Jurkat, Clone E6-1 (cell line): ENCODE measurements around the gene CCDC74B.
"Not testable (repeated sequence)": the region's sequence is repeated elsewhere in the genome, so short reads cannot be mapped to it uniquely, and the experiment has no call there.

ENCODE experiments used
- DNase-seq: peaks from one replicate; pipeline ENCODE4 v3.0.0-alpha.2; 2011; ENCODE audit warnings: low read depth, low spot score
- H3K4me3 ChIP-seq: 2 replicates; pipeline ENCODE4 v1.5.1; 2011; ENCODE audit warnings: mild to moderate bottlenecking, low read length, control low read depth, moderate library complexity

The CCDC74B gene

DNA sequence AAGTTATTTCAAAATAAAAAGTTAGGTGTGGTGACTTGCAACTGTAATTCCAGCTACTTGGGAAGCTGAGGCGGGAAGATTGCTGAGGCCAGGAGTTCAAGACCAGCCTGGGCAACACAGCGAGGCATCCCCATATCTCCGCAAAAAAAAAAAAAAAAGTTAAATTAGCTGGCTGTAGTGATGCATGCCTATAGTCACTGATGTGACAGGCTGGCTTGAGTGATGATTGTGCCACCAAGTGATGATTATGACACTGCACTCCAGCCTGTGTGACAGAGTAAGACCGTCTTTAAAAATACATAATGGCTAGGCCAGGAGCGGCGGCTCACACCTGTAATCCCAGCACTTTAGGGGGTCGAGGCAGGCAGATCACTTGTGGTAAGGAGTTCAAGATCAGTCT is 25.0 kb upstream of the CCDC74B start:
- DNase-seq, result no peak
- no peak overlapping the region for H3K4me3 ChIP-seq

DNA sequence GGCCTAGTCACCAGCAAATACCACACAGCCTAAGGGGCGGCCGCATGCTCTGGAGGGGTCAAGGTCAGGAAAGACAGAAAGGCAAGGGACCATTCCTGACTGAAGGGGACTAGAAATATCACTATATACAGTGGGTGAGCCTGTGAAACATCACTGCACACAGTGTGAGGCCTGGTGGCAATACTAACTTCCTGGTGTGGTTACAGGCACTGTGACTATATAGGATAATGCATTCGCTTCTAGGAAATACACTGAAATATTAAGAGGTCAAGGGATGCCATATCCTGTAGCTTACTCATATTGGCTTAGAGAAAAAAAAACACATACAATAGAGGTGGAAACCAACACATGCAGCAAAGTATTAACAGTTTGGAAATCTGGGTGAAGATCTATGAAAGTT is 24.3 kb upstream of the CCDC74B start:
- not testable (repeated sequence) for DNase-seq

DNA sequence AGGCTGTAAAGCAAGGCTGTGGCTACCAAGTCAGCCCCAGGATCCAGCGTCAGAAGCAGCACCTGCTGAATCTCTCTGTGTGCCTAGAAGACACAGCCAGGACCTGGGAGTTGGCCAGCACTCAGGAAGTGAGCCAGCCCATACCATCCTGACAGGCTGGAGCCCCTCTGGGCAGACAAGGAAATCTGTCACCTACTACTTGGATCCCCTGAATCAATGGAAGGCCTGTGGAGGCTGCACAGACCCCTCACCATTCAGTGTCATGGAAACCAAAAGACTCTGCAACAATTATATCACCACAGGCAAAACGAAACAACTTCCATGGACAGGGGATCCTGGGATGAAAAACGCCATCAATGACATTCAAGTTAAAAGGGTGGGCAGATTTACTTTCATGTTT is 21.7 kb upstream of the CCDC74B start:
- DNase-seq, H3K4me3 ChIP-seq: not testable (repeated sequence)

More for the DNA sequence above, 24.3 kb upstream of the CCDC74B start:
- H3K4me3 ChIP-seq, result not testable (repeated sequence)

DNA sequence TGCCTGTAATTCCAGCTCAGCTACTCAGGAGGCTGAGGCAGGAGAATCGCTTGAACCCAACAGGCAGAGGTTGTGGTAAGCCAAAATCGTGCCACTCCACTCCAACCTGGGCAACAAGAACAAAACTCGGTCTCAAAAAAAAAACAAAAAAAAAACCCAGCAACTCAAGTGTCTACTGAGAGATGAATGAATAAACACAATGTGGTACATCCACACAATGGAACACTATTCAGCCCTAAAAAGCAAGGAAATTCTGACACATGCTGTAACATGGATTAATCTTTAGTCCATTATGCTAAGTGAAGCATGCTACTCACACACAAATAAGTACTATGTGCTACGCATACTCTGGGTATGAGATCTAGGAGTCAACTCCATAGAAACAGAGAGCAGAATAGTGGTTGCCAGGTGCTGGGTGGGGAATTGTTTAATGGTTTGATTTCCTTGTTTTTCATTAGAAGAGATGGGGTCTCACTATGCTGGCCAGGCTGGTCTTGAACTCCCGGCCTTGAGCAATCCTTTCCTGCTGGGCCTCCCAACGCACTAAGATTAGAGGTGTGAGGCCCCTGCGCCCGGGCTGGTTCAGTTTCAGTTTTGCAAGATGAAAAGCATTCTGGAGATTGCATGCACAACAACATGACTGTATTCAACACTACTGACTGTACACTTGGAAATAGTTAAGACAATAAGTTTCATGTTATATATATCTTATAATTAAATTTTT is 20.5 kb upstream of the CCDC74B start:
- H3K4me3 ChIP-seq, result no peak overlapping the region
- DNase-seq, result no peak

DNA sequence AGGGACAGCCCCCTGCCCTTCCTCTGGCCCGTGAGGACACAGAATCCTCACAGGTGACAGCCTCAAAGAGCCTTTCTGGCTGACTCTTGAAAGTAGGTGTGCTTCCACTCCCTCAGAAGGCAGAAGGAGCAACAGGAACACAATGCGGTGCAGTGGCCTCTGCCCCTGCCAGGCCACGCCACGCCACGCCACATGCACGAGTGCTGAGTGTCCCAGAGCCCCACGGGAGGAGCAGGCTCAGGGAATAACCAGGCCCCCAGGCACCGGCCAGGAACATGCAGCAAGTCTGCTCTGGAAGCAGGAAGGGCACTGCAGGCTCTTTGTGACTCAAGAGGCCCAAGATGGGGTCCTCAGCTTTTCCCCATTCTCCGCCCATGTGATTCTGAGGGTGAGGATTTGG is 18.1 kb upstream of the CCDC74B start:
- DNase-seq, result no peak

DNA sequence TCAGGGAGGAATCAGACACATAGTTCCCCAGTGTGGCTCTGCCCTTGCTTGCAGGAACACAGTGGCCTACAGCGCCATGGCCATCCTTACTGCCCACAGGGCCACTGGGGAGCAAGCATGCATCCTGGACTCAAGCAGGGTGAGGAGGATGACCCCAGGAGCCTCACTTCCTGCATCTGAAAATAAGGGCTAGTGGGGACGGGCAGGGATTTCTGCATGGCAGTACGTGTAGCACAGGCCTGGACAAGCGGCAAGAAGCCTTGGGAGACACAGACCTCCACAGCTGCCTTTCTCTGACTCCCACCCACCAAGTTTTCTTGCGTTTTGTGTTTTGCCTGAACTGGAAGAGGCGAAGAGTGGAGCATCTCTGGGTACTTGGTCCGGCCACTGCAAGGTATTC is 17.6 kb upstream of the CCDC74B start:
- not testable (repeated sequence) for DNase-seq, H3K4me3 ChIP-seq

More for the DNA sequence above, 18.1 kb upstream of the CCDC74B start:
- no peak overlapping the region for H3K4me3 ChIP-seq

DNA sequence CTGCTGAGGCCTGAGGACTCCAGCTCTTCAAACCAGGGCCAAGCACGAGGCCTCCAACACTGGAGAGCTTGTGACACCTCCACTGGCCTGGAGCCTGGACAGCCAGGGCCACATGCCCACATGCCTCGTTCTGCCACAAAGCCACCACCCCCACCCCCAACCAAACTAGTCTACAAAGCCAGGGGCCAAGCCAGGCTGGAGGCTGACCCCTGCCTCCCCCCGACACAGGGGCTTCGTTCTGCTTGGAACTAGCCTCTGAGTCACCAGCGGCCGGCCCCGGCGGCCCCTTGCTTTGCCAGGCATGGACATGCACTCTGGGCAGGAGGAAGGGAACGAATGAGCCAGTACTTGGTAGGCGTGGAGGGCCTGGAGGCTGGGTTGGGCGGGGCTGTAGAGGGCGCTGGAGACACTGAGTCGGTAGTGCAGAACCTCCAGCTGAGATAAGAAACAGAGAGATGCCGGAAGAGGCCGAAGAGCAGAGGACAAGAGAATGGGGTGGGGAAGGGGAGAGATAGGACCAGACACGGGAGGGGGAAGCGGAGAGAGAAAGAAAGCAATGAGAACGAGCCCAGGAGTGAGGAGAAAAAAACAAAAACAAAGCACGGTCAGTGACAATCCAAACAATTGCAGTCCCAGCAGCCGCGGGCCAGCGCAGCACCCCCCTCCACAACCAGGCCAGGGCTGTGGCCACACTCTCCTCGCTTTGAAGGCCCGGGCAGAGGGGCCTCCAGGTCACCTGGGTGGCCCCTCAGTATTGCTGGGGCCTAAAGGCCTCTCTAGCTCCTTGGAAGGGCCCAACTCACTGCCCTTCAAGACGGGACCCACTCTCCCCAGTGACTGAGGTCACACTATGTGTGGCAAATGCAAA is 16.2 kb upstream of the CCDC74B start:
- DNase-seq, H3K4me3 ChIP-seq: not testable (repeated sequence)

DNA sequence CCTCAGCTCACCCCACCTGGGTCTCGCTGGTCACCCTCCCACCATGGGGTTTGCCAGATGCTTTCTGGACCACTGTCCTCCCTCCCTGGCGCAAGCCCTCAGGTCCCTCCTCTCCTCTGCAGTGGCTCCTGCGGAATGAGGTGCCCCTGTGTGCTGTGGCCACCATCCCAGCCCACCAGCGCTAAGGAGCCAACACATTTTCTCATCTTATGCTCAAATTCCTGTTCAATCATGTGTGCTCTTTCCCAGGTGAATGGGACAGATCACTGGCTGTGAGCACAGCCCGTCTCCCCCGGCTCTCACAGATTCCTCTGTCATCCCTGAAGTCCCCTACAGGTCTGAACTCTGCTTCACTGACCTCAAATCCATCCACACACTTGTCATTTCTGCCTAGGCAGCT is 15.2 kb upstream of the CCDC74B start:
- no peak overlapping the region for H3K4me3 ChIP-seq
- no peak for DNase-seq

DNA sequence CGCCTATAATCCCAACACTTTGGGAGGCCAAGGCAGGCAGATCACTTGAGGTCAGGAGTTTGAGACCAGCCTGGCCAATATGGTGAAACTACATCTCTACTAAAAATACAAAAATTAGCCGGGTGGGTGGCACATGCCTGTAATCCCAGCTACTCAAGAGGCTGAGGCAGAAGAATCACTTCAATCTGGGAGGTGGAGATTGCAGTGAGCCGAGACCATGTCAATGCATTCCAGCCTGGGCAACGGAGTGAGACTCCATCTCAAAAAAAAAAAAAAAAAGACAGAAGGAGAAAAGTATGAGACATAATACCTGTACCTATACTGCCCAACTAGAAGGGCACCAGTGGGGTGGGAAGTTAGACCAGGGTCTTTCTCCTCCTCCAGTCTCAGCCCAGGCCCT is 14.5 kb upstream of the CCDC74B start:
- DNase-seq, result not testable (repeated sequence)

DNA sequence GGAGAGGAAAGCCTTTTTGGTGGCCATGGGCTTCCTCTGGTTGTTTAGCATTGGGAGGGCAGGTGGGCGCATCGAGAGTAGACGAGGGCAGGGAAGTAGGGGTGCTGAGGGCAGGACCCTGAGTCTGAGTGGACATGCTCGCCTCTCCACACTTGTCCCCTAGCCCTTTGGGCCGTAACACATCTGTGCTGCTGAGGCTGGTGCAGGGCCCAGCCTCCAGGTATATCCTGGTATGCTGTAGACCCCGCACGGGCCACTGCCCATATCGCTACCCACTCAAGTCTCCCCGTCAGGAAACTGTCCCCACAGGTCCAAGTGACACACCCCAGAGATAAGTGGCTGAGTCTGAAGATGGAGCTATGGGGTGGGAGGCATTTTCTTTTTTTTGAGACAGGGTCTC is 13.7 kb upstream of the CCDC74B start:
- H3K4me3 ChIP-seq, result no peak overlapping the region
- DNase-seq, result no peak

More for the DNA sequence above, 14.5 kb upstream of the CCDC74B start:
- H3K4me3 ChIP-seq, result not testable (repeated sequence)

DNA sequence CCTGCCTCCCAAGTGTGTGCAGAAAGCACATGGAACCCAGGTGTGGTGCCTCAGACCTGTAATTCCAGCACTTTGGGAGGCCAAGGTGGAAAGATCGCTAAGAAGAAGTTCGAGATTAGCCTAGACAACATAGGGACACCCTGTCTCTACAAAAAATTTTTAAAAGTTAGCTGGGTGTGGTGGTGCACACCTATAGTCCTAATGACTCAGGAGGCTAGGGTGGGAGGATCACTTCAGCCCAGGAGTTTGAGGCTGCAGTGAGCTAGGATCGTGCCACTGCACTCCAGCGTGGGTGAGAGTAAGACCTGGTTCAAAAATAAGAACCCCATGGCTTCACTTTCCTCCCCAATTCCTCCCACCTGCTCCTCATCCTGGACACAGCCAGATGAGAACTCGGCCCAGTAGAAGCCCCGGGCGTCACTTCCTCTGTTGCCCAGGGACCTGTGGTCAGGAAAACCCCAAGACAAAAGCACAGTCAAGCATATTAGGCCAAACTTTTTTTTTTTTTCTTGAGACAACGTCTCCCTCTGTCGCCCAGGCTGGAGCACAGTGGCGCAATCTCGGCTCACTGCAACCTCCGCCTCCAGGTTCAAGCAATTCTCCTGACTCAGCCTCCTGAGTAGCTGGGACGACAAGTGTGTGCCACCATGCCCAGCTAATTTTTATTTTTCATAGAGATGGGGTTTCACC is 13.1 kb upstream of the CCDC74B start:
- H3K4me3 ChIP-seq, DNase-seq: not testable (repeated sequence)

DNA sequence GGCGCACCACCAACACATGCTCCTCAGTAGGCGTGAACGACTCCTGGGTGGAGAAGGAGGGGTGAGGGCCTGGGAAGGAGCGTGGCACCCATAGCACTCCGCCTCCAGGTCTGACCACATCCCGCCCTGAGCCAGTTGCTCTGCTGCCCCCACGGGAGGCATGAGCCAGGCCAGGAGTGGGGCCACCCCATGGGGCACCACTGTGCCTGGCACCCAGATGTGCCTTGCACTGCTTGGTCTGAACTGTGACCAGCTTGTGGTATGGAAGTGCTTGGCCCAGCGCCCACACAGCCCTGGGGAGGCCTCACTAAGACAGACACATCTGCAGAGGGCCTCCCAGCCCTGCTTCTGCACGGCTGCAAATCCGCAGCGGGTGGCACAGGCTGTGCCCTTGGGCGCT is 12.4 kb upstream of the CCDC74B start:
- not testable (repeated sequence) for H3K4me3 ChIP-seq
- DNase-seq, result peak; percentile 37

DNA sequence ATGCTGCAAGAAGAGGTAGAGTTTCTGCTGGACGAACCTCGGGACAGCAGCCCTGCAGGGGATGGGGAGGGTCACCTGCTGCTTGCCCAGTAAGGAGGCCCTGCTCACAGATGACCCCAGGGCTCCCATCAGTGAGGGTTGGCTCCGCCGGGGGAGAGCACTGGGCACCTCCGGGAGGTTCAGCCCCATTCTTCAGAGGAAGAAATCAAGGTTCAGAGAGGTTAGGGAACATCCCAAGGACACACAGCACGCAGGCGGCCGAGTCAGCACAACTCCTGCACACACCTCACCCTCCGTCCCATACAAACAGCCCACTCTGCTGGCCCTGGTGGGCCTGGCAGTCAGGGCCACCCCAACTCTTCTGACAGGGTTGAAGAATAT is 11.7 kb upstream of the CCDC74B start:
- no peak overlapping the region for H3K4me3 ChIP-seq
- no peak for DNase-seq

DNA sequence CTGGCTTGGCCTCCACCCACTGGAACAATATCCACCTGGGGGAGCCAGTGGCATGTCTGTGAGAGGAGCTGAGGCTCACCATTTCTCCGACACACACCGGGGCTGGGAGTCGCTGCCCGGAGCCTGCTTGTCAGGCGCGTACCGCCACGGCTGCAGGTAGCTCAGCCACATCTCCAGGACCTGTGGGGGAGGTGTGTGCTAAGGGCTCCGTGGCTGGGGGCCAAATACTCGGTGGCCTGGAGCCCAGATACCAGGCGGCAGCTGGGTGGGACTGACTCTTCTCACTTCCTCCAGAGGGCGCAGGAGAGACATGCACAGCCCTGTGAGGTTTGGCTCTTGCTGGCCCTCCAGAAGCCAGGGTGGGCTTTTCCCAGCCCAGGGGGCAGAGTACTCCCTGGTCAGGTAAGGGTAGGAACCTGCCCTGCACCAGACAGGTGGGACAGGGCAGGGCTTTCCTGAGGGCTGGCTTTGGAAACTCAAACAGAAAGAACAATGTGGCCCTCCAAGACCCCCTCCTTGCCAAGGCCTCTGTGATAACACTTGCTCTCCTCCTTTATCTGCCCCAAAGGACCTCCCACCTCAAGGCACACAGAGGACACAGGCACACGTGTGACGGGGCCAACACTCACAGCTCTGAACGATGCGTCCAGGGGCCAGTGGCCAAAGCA is 11.2 kb upstream of the CCDC74B start:
- peak; percentile 7 for DNase-seq
- not testable (repeated sequence) for H3K4me3 ChIP-seq

DNA sequence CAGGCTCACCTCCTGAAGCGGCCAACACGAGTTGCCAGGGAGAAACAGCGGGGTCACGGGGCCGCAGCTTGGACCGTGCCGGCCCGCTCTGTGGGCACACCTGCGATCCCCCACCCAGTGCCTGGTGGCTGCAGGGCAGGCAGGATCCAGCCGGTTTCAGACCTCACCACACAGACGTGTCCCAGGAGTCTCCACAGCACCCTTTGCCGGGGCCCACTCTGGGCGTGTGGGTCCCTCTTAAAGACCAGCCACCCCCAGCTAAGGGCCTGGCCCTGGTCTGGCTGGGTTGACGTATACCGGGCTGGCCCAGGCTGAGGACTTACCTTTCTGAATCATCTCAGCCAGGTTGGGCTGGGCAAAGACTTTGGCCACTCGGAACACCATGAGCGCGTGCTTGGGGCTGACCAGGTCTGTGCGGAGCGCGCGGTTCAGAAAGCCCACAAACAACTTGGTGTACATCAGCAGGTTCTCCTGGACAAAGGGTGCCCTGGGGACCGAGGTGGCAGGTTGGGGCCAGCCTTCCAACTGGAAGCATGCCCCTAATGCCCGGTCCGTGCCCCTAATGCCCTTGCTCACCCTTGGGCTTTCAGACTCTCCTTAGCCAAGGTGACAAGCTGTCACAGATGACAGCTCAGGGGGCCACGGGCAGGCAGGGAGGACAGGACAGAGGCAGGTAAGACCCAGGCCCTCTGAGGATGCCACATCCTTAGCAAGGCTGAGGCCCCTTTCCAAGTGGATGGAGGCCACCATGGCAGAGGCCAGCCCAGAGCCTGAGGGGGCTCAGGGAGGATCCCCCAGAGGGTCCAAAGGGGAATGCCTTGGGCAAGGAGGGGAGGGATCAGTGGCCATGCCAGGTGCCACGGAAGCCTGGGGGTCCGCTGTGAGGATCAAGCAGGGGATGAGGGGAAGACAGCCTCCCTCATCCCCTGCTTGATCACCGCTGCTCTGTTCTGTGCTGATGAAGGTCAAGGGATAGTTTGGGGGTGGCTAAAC is 10.2 kb upstream of the CCDC74B start:
- DNase-seq, result no peak
- no peak overlapping the region for H3K4me3 ChIP-seq

DNA sequence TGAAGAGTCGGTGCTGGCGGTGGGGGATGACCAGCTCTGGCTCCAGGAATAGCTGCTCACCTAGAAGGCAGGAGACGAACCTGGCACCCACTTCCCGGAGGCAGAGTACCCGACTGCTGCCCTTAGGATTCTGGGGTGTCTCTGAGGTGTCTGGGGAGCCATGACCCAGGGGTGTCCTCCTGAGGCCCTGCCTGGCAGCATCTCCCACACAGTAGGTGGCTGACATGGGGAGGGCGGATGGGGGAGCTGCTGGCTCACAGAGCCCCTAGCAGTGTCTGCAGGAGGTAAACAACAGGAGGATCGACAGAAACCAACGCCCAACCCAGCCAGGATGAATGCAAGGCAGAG is 9.5 kb upstream of the CCDC74B start:
- not testable (repeated sequence) for DNase-seq, H3K4me3 ChIP-seq

DNA sequence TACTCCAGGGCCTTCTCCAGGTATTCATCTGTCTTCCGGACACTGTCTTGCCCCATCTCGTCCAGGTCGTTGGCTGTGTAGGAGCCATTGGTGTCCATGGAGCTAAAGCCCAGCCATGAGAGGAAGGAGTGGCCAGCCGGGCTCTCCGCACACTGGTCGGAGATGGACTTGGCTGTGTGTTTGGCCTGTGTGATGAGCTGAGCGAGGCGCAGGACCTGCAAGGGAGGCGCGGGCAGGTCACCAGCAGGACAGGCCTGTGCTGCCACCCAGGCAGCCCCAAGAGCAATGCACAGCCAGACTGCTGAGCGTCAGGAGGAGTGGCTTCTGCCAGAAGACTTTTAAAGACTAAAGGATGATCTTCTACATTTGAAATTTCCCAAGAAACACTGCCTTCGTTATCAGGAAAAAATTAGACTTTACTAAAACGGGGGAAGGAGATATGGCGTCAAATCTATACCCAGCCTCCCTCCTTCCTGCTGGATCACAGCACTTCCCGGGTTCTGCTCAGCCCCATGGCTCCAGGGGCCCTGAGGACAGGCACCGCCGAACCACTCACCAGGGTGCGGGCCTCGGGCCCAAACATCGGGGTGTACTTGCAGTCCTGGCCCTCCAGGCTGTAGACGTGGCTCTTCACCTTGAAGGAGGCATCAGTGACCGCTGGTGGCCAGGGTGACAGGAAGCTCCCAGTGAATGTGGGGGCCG is 9.0 kb upstream of the CCDC74B start:
- not testable (repeated sequence) for H3K4me3 ChIP-seq, DNase-seq
